ENCODE measurements around the gene ATG101.

- TF ChIP-seq TAF1 (IDR thresholded peaks at IDR 0.05; ENCODE audit: low read depth) (no peak), CTCF (IDR thresholded peaks at IDR 0.05; ENCODE audit: poor library complexity, severe bottlenecking) (no peak), REST (IDR thresholded peaks at IDR 0.05; ENCODE audit: borderline replicate concordance) (no peak)
These were observed 10.0 kb downstream of the ATG101 start, which contains the start of gene SMIM41 for GRCh38 chr12:52079576-52080402.

All from neural cell (in vitro differentiated cells).